Osteocyte (in vitro differentiated cells): ENCODE results near the gene TRA2B. TPM values are rescaled to one million over a fixed set of nuclear protein-coding genes. Genes with fewer than 3 reads are reported as not detected.

Source experiments
- DNase-seq: peaks from one replicate; pipeline ENCODE4 v3.0.0; 2021; ENCODE audit warnings: mixed read lengths; ENCODE audit not compliant: unreplicated experiment; ENCODE audit errors: extremely low spot score
- H3K27ac Mint-ChIP-seq: one replicate; pipeline ENCODE4 v1.8.0; 2021; ENCODE audit warnings: mild to moderate bottlenecking, mixed read lengths; ENCODE audit not compliant: unreplicated experiment
- H3K27me3 Mint-ChIP-seq: one replicate; pipeline ENCODE4 v1.8.0; 2021; ENCODE audit warnings: mixed read lengths; ENCODE audit not compliant: unreplicated experiment
- H3K36me3 Mint-ChIP-seq: one replicate; pipeline ENCODE4 v1.8.0; 2021; ENCODE audit warnings: mixed read lengths; ENCODE audit not compliant: unreplicated experiment
- H3K4me1 Mint-ChIP-seq: one replicate; pipeline ENCODE4 v1.8.0; 2021; ENCODE audit warnings: mixed read lengths; ENCODE audit not compliant: unreplicated experiment
- H3K4me3 Mint-ChIP-seq: one replicate; pipeline ENCODE4 v1.8.0; 2021; ENCODE audit warnings: mild to moderate bottlenecking, moderate library complexity, mixed read lengths; ENCODE audit not compliant: unreplicated experiment
- H3K9me3 Mint-ChIP-seq: one replicate; pipeline ENCODE4 v1.8.0; 2021; ENCODE audit warnings: mixed read lengths; ENCODE audit not compliant: unreplicated experiment
- total RNA-seq: library from RNA; stranded (reverse); gene quantifications from 2 replicates; pipeline ENCODE4 v1.2.1, GENCODE V29; 2021
- TF ChIP-seq, protein P1 (sequence below): fragments of 200-600 bp; sonication (generic); IDR thresholded peaks from 2 replicates; pipeline ENCODE4 v1.5.0; 2021; ENCODE audit warnings: antibody characterized with exemption, mild to moderate bottlenecking, moderate library complexity

The TRA2B gene
- total RNA-seq, 1 donor from 2014 or later: 113 TPM

DNA sequence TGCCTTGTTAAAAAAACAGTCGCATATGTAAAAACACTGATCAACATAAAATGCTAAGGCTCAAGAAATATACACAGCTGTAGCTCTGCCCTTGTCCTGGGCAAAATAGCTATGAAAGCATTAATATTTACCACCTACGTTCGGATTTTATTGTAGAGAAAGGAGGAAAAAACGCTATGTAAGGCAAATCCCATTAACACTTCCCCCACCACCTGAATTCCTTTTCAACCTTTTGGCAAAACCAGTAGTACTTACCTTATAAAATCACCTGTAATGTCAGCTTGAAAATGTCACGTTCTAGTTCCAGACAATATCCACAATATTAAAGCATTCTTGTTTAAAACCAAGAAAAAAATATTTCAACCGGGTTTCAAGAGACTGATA is 3.6 kb downstream of the TRA2B start:
- Mint-ChIP-seq H3K4me1 (peaks cover 71% of the 10 kb centered on the region), H3K4me3 (peak overlapping the region; percentile 100), H3K9me3 (peaks cover 2% of the 10 kb centered on the region), H3K27me3 (no peaks in the 10 kb centered on the region), H3K36me3 (peaks cover 8% of the 10 kb centered on the region), H3K27ac (peak overlapping the region; percentile 100)
- TF ChIP-seq, protein P1, sequence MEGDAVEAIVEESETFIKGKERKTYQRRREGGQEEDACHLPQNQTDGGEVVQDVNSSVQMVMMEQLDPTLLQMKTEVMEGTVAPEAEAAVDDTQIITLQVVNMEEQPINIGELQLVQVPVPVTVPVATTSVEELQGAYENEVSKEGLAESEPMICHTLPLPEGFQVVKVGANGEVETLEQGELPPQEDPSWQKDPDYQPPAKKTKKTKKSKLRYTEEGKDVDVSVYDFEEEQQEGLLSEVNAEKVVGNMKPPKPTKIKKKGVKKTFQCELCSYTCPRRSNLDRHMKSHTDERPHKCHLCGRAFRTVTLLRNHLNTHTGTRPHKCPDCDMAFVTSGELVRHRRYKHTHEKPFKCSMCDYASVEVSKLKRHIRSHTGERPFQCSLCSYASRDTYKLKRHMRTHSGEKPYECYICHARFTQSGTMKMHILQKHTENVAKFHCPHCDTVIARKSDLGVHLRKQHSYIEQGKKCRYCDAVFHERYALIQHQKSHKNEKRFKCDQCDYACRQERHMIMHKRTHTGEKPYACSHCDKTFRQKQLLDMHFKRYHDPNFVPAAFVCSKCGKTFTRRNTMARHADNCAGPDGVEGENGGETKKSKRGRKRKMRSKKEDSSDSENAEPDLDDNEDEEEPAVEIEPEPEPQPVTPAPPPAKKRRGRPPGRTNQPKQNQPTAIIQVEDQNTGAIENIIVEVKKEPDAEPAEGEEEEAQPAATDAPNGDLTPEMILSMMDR: no peak
- DNase-seq: no peak

DNA sequence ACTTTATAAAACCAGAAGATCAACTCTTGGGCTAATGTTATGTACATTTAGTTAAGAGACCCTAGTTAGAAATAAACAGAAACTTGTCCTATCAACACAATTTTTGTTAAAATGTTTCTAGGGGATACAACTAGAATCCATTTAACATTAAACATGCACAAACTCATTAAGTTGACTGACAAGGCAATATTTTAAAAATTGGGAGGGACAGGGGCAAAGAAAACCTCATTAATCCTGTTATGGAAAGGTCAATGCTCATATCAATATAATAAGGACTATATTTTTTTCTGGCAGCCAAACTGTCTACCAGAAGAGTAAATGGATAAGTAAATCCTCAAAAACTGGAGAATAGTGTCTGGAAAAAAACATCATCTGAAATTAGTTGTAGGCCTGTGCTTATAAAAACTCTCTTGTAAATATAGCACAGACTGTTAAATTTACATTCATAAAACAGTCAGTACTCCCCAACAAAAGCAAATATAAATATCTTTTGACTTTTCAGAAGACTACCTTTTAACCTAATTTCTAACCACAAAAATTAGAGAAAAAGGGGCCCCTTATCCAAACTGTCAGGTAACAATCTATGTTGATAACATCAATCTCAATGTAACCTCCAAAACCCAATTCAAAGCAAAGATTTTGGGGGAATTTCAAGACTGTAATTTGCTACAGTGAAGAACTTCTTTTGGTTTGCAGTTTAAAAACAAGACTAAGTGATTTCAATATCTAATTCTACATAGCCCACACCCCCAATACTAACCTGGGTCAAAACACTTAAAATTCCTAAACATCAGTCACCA is 4.2 kb downstream of the TRA2B start:
- peak overlapping the region; percentile 100 for H3K27ac Mint-ChIP-seq
- H3K4me1 Mint-ChIP-seq: peaks cover 77% of the 10 kb centered on the region
- peak overlapping the region; percentile 100 for H3K4me3 Mint-ChIP-seq
- no peaks in the 10 kb centered on the region for H3K27me3 Mint-ChIP-seq
- TF ChIP-seq, protein P1: no peak
- H3K36me3 Mint-ChIP-seq: peaks cover 8% of the 10 kb centered on the region
- peaks cover 2% of the 10 kb centered on the region for H3K9me3 Mint-ChIP-seq
- no peak for DNase-seq

DNA sequence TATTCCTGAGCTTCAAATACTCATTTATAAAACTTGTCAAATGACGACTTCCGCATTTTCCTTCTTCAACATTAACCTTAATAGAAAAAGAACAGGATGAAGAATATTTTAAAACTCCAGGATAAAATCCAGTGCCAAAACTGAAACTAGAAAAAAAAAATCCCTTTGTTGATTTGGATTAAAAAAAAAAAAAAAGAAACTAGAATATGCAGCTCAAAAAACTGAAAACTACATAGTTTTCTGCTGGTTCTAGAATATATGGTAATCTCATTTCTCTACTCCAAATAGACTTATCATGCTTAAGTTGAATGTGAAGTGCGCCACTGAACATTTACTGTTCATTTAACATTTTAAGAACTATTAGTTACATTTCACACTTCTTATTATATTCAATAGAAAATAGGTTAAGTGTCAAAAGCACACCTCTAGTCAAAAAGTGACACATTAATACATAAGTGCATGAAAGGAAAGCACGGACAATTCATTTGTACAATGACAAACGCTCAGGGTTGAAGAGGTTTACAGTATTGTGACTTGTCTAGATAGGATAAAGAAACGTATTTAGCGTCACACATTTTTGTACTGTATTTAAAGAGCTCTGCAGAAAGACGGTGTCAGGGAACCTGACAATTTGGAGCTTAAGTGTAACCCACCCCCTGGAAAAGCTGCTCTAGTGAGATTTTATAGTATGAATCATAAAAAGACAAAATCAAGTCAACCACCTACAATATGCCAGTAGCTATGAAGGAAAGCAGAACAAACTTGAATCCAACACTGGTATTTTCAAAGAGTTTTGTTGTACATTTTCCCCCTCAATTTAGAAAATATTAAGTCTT is 5.8 kb downstream of the TRA2B start:
- Mint-ChIP-seq H3K9me3 (no peaks in the 10 kb centered on the region), H3K4me1 (peaks cover 90% of the 10 kb centered on the region), H3K4me3 (peak overlapping the region; percentile 66), H3K27ac (peak overlapping the region; percentile 84), H3K27me3 (no peaks in the 10 kb centered on the region), H3K36me3 (peaks cover 5% of the 10 kb centered on the region)
- DNase-seq: no peak
- TF ChIP-seq, protein P1: no peak

DNA sequence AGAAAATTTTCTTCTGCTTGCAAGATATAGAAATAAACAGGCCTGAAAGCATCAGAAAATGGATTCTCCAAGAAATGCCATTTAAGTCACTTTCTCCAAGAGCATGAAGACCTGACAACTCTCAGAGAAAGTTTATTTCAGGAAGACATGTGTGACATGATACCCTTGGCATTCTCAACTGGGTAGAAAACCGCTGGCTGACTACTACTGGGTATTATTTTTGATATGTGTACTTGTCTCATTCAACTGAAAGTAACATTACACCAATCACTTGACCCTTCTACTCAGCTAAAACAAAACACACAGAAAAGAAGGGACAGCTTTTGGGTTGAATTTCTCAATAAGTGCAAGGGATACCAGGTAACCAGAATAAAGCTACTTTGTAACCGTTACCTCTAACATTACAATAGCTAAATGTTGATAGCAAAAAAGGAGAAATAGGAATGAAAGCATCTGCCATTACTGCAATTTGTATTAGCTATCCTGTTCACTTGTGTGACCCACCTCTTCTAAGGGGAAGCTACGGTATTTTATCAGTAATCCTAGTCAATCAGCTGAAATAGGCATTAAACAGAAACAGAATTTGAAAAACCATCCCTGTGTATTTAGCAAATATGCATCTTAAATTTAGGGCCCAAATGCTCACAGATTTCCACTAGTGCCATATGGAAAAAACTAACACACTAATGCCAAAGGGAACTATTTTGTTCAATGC is 7.3 kb downstream of the TRA2B start:
- TF ChIP-seq, protein P1: no peak

More for the DNA sequence above, 7.3 kb downstream of the TRA2B start:
- Mint-ChIP-seq H3K36me3 (peaks cover 15% of the 10 kb centered on the region), H3K27ac (peak overlapping the region; percentile 50), H3K4me3 (peak overlapping the region; percentile 39), H3K4me1 (peaks cover 97% of the 10 kb centered on the region), H3K27me3 (no peaks in the 10 kb centered on the region), H3K9me3 (no peaks in the 10 kb centered on the region)
- DNase-seq: no peak
